HL-60 (cell line): Measurements from ENCODE around the gene FSTL4.

Source experiments
- POLR2AphosphoS5 ChIP-seq: IDR thresholded peaks from 2 replicates; pipeline ENCODE4 v1.6.1; 2012; ENCODE audit warnings: low read depth
- TF ChIP-seq, protein P1 (sequence below): IDR thresholded peaks from 2 replicates; pipeline ENCODE4 v1.6.1; 2012; ENCODE audit warnings: low read depth; ENCODE audit not compliant: insufficient replicate concordance
- TF ChIP-seq, protein P2 (sequence below): IDR thresholded peaks from one replicate; pipeline ENCODE4 v1.5.1; 2011; ENCODE audit warnings: low read length, control low read depth, inconsistent platforms; ENCODE audit not compliant: insufficient read depth

DNA sequence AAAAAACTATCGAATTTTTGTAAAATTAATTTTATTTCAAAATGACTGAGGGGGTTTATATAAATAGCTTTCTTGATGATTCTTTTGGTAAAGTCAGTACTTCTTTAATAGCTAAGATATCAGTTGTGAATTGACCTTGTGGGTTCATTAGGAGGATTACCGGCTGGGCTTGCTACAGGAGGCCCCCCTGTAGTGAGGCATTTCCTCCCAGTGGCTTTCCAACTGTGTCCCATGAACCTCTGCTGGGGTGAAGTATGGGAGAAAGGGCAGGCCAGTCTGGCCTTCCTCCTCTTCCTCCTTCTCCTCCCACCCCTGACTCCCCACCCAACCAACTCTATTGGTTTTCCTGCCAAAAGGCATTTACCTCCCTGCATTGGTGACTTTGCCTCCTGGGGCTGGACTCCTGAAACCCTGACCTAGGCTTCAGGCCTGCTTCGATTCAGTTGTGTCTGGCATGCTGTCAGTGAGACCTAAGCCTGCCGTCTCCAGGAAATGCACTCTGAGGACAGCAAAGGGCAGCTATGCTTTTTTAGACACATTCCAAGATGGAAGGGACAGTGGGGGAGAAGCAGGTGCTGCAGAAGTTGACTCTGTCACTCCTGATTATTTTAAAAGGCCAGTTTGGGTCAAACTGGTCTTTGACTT is 415.8 kb downstream of the FSTL4 start:
- TF ChIP-seq, protein P1, sequence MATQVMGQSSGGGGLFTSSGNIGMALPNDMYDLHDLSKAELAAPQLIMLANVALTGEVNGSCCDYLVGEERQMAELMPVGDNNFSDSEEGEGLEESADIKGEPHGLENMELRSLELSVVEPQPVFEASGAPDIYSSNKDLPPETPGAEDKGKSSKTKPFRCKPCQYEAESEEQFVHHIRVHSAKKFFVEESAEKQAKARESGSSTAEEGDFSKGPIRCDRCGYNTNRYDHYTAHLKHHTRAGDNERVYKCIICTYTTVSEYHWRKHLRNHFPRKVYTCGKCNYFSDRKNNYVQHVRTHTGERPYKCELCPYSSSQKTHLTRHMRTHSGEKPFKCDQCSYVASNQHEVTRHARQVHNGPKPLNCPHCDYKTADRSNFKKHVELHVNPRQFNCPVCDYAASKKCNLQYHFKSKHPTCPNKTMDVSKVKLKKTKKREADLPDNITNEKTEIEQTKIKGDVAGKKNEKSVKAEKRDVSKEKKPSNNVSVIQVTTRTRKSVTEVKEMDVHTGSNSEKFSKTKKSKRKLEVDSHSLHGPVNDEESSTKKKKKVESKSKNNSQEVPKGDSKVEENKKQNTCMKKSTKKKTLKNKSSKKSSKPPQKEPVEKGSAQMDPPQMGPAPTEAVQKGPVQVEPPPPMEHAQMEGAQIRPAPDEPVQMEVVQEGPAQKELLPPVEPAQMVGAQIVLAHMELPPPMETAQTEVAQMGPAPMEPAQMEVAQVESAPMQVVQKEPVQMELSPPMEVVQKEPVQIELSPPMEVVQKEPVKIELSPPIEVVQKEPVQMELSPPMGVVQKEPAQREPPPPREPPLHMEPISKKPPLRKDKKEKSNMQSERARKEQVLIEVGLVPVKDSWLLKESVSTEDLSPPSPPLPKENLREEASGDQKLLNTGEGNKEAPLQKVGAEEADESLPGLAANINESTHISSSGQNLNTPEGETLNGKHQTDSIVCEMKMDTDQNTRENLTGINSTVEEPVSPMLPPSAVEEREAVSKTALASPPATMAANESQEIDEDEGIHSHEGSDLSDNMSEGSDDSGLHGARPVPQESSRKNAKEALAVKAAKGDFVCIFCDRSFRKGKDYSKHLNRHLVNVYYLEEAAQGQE = no peak
- TF ChIP-seq, protein P2, sequence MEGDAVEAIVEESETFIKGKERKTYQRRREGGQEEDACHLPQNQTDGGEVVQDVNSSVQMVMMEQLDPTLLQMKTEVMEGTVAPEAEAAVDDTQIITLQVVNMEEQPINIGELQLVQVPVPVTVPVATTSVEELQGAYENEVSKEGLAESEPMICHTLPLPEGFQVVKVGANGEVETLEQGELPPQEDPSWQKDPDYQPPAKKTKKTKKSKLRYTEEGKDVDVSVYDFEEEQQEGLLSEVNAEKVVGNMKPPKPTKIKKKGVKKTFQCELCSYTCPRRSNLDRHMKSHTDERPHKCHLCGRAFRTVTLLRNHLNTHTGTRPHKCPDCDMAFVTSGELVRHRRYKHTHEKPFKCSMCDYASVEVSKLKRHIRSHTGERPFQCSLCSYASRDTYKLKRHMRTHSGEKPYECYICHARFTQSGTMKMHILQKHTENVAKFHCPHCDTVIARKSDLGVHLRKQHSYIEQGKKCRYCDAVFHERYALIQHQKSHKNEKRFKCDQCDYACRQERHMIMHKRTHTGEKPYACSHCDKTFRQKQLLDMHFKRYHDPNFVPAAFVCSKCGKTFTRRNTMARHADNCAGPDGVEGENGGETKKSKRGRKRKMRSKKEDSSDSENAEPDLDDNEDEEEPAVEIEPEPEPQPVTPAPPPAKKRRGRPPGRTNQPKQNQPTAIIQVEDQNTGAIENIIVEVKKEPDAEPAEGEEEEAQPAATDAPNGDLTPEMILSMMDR = no peak
- TF ChIP-seq POLR2AphosphoS5 = no peak
